ENCODE measurements around the gene GYPC. TPM values are rescaled to one million over a fixed set of nuclear protein-coding genes. Genes with fewer than 3 reads are reported as not detected.

The GYPC gene
- polyA plus RNA-seq, 2 of the 4 experiments (the other 2 are of a cell fraction), result not detected

GRCh38 chr2:126732682-126733245 lies 76.8 kb downstream of the GYPC start:
- Histone ChIP-seq H3K4me2 (no peak overlapping the region), H3K4me3 (no peak overlapping the region), H3K4me1 (no peaks in the 10 kb centered on the region), H3K9me3 (no peaks in the 10 kb centered on the region), H3K27ac (no peak overlapping the region)
- TF ChIP-seq NPAS2 (CRISPR knock-in tag; IDR thresholded peaks at IDR 0.05; ENCODE audit: borderline replicate concordance) (no peak), POLR2AphosphoS2 (conservative IDR thresholded peaks at IDR 0.05; ENCODE audit: low read length) (no peak), MAZ (IDR thresholded peaks at IDR 0.05; ENCODE audit: borderline replicate concordance, low read depth, low read length) (no peak), REST (IDR thresholded peaks at IDR 0.05) (no peak), NFE2L2 (conservative IDR thresholded peaks at IDR 0.05; ENCODE audit: low read length) (no peak), MAFK (IDR thresholded peaks at IDR 0.05; ENCODE audit: partially characterized antibody) (no peak), HEYL (CRISPR knock-in tag; IDR thresholded peaks at IDR 0.05) (no peak), ATOH8 (CRISPR knock-in tag; IDR thresholded peaks at IDR 0.05; ENCODE audit: low read depth) (no peak), EHMT2 (IDR thresholded peaks at IDR 0.05; ENCODE audit: low read depth) (no peak), ZNF302 (CRISPR knock-in tag; IDR thresholded peaks at IDR 0.05) (no peak), RAD21 (conservative IDR thresholded peaks at IDR 0.05 in 1 of 2, IDR thresholded peaks at IDR 0.05 in 1 of 2) (no peak), CBX8 (IDR thresholded peaks at IDR 0.05) (no peak)
- ATAC-seq (no peak), DNase-seq (ENCODE audit: low read depth in 1 of 2, low spot score in 1 of 2) (no peak), FAIRE-seq (no peak)
- ChIA-PET POLR2A (no interaction called here), CTCF (no interaction called here)
- 3% methylated on average over 7 of the region's 7 CpGs for WGBS (ENCODE audit: missing lambda C conversion rate)

- Histone ChIP-seq H3K9me3 (no peaks in the 10 kb centered on the region), H3K4me2 (no peak overlapping the region), H3K4me3 (no peak overlapping the region), H3K27ac (no peak overlapping the region), H3K4me1 (no peaks in the 10 kb centered on the region)
- POLR2A ChIA-PET, result no interaction called here
- 3% methylated on average over 1 of the region's 1 CpG for WGBS (ENCODE audit: missing lambda C conversion rate)
- FAIRE-seq (no peak), DNase-seq (ENCODE audit: low read depth in 1 of 2, low spot score in 1 of 2) (no peak), ATAC-seq (no peak)
- CTCF ChIA-PET, result no interaction called here
- TF ChIP-seq RFX5 (IDR thresholded peaks at IDR 0.05) (no peak), POLR2A (IDR thresholded peaks at IDR 0.05; ENCODE audit: low read length) (no peak), TFCP2L1 (CRISPR knock-in tag; IDR thresholded peaks at IDR 0.05) (no peak), RARB (CRISPR knock-in tag; IDR thresholded peaks at IDR 0.05) (no peak), POLR2AphosphoS2 (conservative IDR thresholded peaks at IDR 0.05; ENCODE audit: low read length) (no peak), ELK1 (IDR thresholded peaks at IDR 0.05; ENCODE audit: low read depth, low read length) (no peak), EP300 (IDR thresholded peaks at IDR 0.05) (no peak), ZNF302 (CRISPR knock-in tag; IDR thresholded peaks at IDR 0.05) (no peak), EHF (CRISPR knock-in tag; IDR thresholded peaks at IDR 0.05) (no peak), CBX2 (IDR thresholded peaks at IDR 0.05; ENCODE audit: borderline replicate concordance, low read depth) (no peak), TP53 (CRISPR knock-in tag; IDR thresholded peaks at IDR 0.05) (no peak)
These were observed 77.8 kb downstream of the GYPC start for GRCh38 chr2:126733795-126734194.

Measured in A549 (cell line).